ENCODE results near the gene VSTM2B. TPM values are rescaled to one million over a fixed set of nuclear protein-coding genes. Genes with fewer than 3 reads are reported as not detected.

Gene VSTM2B
- total RNA-seq, 1 donor = not detected

GRCh38 chr19:29524201-29524911 is 1.4 kb upstream of the VSTM2B start:
- DNase-seq (ENCODE audit: low read depth) = no peak
- H3K4me3 ChIP-seq (ENCODE audit: low read depth, low read length) = no peak overlapping the region
- TF ChIP-seq, protein P1, sequence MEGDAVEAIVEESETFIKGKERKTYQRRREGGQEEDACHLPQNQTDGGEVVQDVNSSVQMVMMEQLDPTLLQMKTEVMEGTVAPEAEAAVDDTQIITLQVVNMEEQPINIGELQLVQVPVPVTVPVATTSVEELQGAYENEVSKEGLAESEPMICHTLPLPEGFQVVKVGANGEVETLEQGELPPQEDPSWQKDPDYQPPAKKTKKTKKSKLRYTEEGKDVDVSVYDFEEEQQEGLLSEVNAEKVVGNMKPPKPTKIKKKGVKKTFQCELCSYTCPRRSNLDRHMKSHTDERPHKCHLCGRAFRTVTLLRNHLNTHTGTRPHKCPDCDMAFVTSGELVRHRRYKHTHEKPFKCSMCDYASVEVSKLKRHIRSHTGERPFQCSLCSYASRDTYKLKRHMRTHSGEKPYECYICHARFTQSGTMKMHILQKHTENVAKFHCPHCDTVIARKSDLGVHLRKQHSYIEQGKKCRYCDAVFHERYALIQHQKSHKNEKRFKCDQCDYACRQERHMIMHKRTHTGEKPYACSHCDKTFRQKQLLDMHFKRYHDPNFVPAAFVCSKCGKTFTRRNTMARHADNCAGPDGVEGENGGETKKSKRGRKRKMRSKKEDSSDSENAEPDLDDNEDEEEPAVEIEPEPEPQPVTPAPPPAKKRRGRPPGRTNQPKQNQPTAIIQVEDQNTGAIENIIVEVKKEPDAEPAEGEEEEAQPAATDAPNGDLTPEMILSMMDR (IDR thresholded peaks at IDR 0.05; ENCODE audit: insufficient read depth, low read depth, low read length) = no peak

DNA sequence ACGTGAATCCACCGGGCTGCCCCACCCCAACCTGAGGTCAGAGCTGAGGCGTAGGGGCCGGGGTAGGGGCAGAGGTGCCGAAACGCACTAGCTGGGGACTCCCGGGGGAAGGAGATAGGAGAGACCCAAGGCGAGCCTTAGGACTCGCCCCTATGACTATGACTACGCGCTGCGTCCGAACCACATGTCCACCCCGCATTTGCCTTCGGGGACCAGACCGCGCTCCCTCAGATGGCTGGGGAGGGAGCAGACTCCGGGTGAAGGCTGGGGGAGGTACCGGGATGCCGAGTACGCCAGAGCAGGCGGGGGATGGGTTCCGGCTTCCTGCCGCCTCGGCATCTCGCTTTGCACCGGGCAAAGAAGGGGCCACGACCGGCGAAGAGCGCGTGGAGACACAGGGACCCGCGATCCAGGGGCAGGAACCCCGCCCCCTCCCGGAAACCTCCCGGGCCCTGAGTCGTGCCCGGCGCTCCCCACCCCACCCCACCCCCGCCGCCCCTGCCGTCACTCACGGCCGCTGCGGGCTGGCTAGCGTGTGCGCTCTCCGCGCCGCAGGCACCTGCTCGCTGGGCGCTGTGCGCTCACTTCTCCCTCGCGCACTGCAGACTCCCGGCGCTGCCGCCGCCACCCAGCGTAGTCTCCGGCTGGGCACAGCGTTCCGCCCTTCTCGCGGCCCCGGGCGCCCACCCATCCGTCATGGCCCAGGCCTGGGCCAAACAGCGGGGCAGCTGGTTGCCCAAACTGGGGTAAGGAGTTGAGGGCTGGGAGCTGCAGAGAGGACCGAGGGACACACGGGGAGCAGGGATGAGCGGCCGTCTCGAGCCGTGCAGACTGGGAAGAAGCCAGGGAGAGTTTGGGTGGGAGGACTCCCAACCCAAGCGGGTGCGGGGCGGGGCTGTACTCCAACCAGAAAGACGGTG is 622 bp upstream of the VSTM2B start:
- no peak for DNase-seq (ENCODE audit: low read depth)
- H3K4me3 ChIP-seq (ENCODE audit: low read depth, low read length) = no peak overlapping the region
- TF ChIP-seq, protein P1 (IDR thresholded peaks at IDR 0.05; ENCODE audit: insufficient read depth, low read depth, low read length) = no peak

DNA sequence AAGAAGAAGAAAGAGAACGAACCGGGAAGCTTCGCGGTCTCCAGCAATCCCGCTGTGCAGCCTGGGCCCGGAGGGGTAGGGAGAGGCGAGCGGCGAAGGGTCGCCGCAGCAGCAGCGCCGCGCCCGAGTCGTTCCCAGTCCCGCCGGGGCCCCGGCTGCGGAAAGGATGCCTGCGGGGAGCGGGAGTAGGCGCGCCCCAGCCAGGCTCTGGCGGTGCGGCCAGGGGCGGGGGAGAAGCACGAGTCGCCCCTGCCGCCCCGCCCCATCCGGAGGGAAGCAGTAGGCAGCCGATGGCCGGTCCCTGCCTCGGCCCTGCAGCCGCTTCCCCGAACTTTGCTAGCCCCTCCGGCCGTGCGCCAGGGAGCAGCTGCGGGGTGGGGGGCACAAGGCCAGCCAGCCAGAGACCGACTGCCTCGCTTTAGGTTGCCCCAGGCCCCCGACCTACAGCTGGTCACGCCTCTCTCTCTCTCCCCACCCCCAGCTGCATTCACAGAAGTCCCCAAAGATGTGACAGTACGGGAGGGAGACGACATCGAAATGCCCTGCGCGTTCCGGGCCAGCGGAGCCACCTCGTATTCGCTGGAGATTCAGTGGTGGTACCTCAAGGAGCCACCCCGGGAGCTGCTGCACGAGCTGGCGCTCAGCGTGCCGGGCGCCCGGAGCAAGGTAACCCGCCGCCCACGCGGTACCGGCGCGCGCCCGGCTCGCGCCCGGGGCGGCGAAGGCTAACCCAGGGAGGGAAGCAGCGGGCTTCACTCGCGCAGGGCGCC is 1.1 kb downstream of the VSTM2B start:
- TF ChIP-seq, protein P1 (IDR thresholded peaks at IDR 0.05; ENCODE audit: insufficient read depth, low read depth, low read length) = no peak
- no peak for DNase-seq (ENCODE audit: low read depth)
- H3K4me3 ChIP-seq (ENCODE audit: low read depth, low read length) = no peak overlapping the region

DNA sequence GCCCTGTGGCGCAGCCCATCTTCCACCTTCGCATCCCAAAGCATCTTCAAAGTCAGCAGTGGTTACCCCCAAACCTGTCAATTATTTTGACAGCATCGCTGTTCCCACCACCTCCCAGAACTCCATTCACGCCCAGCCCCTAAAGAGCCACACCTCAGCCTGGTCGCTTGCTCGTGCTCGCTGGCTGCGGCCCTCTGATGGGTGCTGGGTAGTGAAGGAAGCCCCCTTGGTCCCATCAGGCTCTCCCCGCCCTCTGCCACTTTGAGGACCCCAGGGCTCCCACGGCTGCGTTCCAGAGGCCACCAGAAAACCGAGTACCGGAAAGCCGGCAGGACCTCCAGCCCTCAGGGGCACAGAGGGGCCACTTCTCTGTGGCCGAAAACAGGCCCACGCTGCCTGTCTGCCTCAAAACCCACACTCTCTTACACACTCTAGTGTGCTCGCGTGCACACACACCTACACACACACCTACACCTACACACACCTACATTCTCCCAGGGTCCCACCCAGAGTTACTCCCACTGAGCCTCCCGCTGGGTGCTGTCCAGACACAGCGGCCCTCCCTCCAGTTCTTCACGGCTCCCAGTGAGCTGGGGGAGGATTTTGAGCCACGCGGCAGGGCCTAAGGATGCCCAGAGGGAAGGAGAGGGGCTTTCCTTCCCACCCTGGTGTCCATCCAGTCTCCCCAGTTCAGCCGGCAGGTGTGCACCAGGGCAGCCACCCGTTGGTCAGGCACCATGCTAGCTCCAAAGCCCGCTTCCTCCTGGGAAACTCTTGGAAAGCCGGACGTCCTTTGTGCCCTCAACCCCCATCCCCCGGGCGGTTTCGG is 1.9 kb downstream of the VSTM2B start:
- TF ChIP-seq, protein P1 (IDR thresholded peaks at IDR 0.05; ENCODE audit: insufficient read depth, low read depth, low read length) = no peak
- no peak for DNase-seq (ENCODE audit: low read depth)
- no peak overlapping the region for H3K4me3 ChIP-seq (ENCODE audit: low read depth, low read length)

DNA sequence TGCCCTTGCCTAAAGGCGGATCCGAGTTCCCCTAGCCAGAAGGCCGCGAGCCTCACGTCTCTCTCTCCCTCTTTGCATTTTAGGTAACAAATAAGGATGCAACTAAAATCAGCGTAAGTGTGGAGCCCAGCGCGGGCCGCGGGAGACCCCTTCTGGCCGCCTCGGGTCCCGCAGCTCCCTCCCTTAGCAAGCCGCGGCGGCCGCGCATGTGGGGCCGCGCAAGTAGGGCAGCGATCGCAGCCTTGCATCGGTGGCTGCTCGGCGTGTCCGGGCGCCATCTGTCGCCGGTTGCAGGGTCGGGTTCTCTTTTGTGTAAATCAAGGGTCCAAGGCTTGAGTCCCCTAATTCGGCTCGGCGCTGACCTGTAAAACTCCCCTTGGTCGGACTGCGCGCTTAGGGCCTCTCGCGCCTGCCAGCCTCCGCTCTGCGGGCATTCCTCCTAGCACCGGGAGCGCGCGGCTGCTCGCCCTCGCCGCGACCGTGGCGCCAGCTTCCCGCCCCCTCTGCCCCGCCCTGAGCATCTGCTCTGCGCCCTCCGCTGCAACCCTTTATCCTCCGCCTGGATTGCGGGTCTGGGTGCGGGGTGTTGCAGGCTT is 2.7 kb downstream of the VSTM2B start:
- peak; percentile 48 for DNase-seq (ENCODE audit: low read depth)
- H3K4me3 ChIP-seq (ENCODE audit: low read depth, low read length) = no peak overlapping the region
- TF ChIP-seq, protein P1 (IDR thresholded peaks at IDR 0.05; ENCODE audit: insufficient read depth, low read depth, low read length) = peak; percentile 74
